ENCODE measurements around the gene HMCN2.

DNA sequence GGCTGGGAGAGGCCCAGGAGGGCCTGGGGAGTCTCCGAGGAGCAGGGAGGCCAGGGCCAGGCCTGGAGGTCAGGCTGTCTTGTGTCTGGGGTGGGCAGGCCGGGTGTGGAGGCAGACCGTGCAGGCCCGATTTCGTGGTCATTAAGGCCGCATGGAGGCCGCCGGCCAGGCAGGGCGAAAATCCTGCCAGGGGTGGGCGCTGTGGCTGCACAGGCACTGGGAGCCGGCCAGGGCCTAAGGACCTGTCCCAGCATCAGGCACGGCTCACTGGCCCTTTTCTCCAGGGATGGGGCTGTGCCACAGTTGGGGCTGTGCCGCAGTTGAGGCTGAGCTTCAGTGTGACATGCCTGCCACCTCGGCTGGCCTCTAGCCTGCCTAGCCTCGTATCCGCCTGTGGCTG, 215.1 kb downstream of the HMCN2 start:
- TF ChIP-seq EZH2 (IDR thresholded peaks at IDR 0.05) (no peak), POLR2AphosphoS5 (IDR thresholded peaks at IDR 0.05; ENCODE audit: borderline replicate concordance, low read depth, low read length) (no peak), FOXP2 (optimal IDR thresholded peaks at IDR 0.05; ENCODE audit: control extremely low read depth, extremely low read length, insufficient read depth) (no peak)
